GM12873 (cell line): ENCODE data around the gene ACER3.

Experiments
- CTCF ChIP-seq: IDR thresholded peaks from 2 replicates; pipeline ENCODE4 v1.5.1; 2012; ENCODE audit warnings: low read depth, mild to moderate bottlenecking, moderate library complexity, low read length, control low read depth; ENCODE audit not compliant: insufficient read depth; ENCODE audit errors: missing control alignments

Gene ACER3

GRCh38 chr11:76872959-76873827 is 12.5 kb downstream of the ACER3 start:
- TF ChIP-seq CTCF: no peak

GRCh38 chr11:76878014-76878413 is 17.3 kb downstream of the ACER3 start:
- TF ChIP-seq CTCF: no peak

GRCh38 chr11:76880314-76880713 is 19.6 kb downstream of the ACER3 start:
- no peak for TF ChIP-seq CTCF

GRCh38 chr11:76880956-76881355 is 20.2 kb downstream of the ACER3 start:
- TF ChIP-seq CTCF: no peak

- no peak for TF ChIP-seq CTCF
Measured at GRCh38 chr11:76885390-76886097, 24.8 kb downstream of the ACER3 start.

GRCh38 chr11:76888989-76889388 is 28.3 kb downstream of the ACER3 start:
- no peak for TF ChIP-seq CTCF

- no peak for TF ChIP-seq CTCF
Measured at GRCh38 chr11:76889411-76889975, 28.8 kb downstream of the ACER3 start.
